Fibroblast of peridontal ligament (primary cell): Measurements from ENCODE around the gene TMSB4X.
"Not testable (repeated sequence)": the region's sequence is repeated elsewhere in the genome, so short reads cannot be mapped to it uniquely, and the experiment has no call there.

Experiments used
- DNase-seq: peaks from one replicate; pipeline ENCODE4 v3.0.0-alpha.2; 2010; ENCODE audit errors: extremely low read depth

Gene TMSB4X

GRCh38 chrX:12975991-12976558, 1.2 kb downstream of the TMSB4X start:
- DNase-seq, result peak; percentile 48

DNA sequence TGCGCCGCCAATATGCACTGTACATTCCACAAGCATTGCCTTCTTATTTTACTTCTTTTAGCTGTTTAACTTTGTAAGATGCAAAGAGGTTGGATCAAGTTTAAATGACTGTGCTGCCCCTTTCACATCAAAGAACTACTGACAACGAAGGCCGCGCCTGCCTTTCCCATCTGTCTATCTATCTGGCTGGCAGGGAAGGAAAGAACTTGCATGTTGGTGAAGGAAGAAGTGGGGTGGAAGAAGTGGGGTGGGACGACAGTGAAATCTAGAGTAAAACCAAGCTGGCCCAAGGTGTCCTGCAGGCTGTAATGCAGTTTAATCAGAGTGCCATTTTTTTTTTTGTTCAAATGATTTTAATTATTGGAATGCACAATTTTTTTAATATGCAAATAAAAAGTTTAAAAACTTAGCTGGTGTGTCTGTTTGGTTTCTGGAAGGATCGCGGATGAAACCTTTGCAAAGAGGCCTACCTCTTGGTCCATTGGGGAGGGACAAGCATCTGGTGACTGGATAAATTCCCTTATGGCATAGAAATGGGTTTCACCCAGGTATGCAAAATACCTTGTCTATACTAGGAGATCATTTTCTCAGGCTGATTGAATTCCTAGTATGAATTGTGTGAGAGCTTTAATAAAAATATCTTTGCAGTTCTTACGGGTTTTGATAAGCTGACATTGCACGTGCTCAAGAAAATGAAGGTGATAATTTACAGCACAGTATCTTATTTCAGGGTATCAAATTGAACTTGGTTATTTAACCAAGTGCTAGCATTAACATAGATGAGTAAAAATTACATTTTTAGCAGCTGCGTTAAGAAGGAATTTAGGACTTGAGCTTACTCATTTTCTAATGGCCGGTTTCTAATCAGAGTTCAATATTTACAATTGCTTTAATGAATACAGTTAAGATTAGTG, 2.2 kb downstream of the TMSB4X start:
- not testable (repeated sequence) for DNase-seq

GRCh38 chrX:12977761-12978204, 2.9 kb downstream of the TMSB4X start:
- DNase-seq, result no peak

GRCh38 chrX:12978205-12979025, 3.5 kb downstream of the TMSB4X start:
- peak; percentile 87 for DNase-seq

DNA sequence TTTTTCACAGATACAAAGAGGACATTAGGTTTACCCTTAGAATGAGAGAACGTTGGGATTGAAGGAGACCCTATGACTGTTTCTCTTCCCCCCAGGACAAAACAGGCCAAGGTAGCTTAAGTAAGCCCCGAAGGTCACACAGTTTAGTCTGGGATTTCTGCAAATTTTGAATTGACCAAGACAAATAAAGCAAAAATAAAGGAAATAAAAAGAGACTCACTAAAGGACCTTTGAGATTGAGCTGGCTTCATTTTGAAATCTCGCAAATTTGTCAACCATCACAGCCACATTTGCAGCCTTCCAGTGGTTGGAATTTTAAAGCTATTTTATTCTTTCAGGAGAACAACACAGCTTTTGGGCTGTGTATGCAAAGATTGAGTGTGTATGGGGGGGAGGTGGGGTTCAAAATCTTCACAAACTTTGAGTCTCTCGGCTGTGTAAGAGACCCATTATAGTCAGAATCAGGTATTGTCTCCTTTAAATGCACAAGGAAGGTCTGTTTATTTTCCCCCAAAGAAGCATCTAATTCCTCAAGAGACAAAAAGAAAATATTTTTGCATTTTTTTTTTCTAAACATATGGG, 4.2 kb downstream of the TMSB4X start:
- peak; percentile 76 for DNase-seq

DNA sequence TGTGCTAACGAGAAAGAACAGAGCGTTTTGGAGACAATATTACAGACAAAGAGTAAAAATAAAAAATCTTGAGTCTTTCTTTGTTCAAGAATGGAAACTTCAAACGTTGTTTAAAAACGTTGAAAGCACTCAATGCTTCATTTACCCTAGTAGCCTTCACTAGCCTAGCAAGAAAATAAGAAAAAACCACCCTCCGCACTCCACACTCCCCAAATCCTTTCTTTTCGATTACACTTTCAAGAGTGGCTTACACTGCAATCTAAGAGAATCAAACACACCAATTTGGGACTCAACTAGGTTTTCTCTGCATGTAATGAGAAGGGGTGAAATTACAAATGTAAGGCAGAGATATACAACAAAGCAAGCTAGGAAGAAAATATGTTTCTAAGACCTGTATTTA, 4.7 kb downstream of the TMSB4X start:
- DNase-seq, result no peak

- not testable (repeated sequence) for DNase-seq
Measured at GRCh38 chrX:12980039-12980438, 5.1 kb downstream of the TMSB4X start.

GRCh38 chrX:12981880-12982279, 7.0 kb downstream of the TMSB4X start:
- no peak for DNase-seq

- DNase-seq, result peak; percentile 81
Measured at GRCh38 chrX:12984603-12985319, 9.9 kb downstream of the TMSB4X start.

GRCh38 chrX:12985331-12985730, 10.4 kb downstream of the TMSB4X start:
- no peak for DNase-seq

GRCh38 chrX:12986164-12986779, 11.4 kb downstream of the TMSB4X start:
- no peak for DNase-seq

DNA sequence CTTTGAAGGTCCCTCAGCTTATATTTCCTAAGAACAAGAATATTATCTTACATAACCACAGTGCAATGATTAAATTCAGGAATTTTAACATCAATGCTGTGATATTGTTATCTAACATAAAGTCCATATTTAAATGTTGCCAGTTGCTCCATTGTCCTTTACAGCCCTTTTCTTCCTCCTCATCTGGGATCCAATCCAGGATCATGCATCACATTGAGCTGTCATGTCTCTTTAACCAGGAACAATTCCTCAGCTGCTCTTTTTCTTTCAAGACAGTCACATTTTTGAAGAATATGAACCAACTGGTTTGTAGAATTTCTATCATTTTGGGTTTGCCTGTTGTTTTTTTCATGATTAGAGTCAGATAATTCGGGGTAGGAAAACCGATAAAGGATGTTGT, 12.0 kb downstream of the TMSB4X start:
- no peak for DNase-seq

DNA sequence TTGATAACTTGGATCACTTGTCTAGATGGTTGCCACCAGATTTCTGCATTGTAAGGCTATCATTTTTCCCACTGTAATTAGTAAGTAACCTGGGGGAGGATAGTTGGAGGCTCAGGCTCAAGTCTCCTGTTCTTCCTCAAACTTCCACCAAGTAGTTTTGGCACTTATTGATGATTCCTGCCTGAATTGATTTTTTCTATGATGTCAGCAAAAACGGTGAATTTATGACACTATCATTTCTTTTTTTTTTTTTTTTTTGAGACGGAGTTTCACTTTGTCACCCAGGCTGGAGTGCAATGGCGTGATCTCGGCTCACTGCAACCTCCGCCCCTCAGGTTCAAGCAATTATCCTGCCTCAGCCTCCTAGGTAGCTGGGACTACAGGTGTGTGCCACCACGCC, 12.4 kb downstream of the TMSB4X start:
- DNase-seq, result no peak

DNA sequence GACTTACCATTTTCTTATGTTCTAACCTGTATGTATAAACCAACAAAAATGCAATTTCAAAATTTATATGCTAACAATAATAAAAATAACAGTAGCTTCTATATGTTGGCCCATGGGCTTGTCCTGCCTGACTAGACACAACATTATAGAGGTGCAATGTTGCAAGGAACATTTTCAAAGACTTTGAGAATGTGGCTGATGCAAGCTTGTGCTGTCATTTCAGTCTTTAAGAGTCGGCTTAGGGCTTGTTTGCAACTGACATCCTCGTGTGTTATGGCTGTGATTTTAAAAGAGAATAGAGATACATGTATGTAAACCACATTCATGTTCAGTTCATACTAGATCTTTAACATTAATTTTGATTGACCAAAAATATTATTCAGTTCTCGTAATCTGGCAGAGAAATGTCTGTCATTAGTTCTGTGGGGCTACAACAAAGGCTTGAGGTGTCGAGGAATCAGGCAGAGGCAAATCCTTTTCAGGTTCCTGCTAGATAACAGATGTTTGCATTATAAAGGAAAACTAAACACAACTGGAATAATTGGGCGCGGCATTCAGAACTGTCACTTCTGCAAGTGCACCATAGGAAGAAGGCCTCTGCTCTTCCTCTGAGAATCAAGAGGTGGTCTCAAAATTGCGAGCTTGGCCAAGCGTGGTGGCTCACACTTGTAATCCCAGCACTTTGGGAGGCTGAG, 13.1 kb downstream of the TMSB4X start:
- DNase-seq, result no peak

DNA sequence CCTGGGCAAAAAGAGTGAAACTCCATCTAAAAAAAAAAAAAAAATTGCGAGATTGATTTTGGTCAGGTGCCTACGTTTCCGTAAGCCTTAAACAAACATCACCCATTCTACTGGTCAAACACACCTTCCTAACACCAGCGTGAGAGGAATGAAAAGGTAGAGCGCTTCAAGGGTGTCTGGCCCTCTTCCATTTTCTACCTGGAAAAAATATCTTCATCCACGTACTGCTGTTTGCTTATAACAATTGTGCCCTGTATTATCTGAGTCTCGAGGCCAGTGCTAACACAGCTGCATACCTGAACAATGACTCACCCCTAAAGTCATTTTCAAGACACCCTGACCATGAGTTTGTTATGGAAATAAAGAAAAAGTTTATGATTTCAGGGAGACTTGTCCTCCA, 13.9 kb downstream of the TMSB4X start:
- DNase-seq, result peak; percentile 55

DNA sequence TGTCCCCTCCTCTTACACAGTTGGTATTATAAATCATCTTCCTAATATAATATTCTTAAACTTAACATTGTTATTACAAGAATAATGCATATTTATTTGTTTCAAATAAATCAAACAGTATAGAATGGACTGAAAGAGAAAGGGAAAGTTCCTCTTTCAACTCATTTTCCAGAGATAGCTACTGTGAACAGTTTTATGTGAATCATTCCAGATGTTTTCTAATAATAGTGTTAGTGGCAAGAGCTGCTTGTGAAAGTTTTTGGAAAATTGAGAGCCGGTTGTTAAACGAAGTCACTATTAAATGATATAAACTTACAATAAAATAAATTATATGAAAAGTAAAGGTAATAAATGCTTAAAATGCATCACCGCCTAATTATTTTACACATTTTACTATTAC, 14.6 kb downstream of the TMSB4X start:
- no peak for DNase-seq

DNA sequence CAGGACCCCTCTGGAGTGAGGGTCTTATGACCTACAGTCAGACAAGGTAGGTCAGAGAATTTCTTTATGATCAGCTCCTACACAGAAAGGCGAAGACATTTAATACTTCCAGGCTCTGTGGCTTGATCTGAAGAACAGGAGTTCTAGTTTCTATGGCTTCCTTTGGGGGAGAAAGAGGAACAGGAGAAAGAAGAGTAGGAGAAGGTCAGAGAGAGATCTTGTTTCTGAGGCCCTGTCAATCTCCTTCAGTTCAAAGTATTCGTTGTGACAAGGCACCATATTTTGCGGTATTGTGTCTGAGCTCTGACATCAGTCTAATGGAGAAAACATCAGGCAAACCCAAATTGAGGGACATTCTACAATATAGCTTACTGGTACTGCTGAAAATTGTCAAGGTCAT, 16.7 kb downstream of the TMSB4X start:
- no peak for DNase-seq

DNA sequence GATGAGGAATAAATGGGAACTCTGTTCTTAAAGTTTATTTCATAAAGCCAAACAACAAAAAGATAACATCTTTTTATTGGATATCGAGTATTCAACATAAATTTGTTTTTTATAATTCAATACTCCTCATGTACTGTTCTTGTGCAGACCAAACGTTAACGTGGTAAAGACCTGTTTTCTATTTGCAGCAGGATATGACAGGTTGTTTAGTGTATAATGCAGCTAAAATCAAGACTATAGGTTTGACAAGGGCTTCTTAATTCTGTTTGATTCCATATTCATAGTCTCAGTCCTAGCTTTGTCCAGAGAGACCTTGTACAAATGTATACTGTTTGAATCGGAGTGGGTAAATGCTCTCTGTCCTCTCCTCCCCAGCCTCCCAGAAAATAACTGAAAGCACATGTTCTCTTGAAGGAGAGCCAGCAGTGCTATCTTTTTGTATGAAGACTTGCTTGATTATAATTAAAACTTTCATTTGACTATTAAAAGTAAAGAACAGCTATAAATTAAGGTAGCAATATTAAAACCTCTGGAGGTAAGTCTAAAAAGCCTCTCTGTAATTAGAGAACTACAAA, 17.7 kb downstream of the TMSB4X start:
- no peak for DNase-seq

GRCh38 chrX:12993826-12994225, 18.9 kb downstream of the TMSB4X start:
- peak; percentile 44 for DNase-seq

DNA sequence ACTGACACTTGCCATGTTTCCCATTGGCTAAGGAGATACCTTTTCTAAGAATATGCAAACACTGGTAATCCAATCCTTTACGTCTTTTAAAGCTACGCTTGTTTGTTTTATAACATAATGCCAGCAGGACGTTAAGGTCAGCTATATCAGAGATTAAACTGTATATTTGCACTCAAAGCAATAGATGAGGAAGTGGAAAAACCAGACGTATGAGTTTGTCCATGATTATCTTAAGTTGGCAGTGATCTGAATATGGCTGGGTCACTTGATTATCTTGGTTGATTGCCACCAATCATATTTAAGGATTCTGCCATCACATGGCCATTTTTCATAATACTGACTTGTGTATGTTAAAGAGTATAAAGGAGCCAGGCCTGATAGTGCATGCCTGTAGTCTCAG, 19.4 kb downstream of the TMSB4X start:
- DNase-seq, result no peak
